Glutamatergic neuron (in vitro differentiated cells): ENCODE data around the gene ZNF469. TPM values are rescaled to one million over a fixed set of nuclear protein-coding genes. Genes with fewer than 3 reads are reported as not detected.

Source experiments
- DNase-seq: peaks from one replicate; pipeline ENCODE4 v3.0.0; 2022
- H3K27ac Mint-ChIP-seq: one replicate; pipeline ENCODE4 v1.8.0; 2020; ENCODE audit warnings: mild to moderate bottlenecking, mixed read lengths, inconsistent platforms; ENCODE audit not compliant: unreplicated experiment
- H3K27me3 Mint-ChIP-seq: one replicate; pipeline ENCODE4 v1.8.0; 2020; ENCODE audit warnings: mild to moderate bottlenecking, moderate library complexity, mixed read lengths, inconsistent platforms; ENCODE audit not compliant: unreplicated experiment
- H3K36me3 Mint-ChIP-seq: one replicate; pipeline ENCODE4 v1.8.0; 2020; ENCODE audit warnings: mild to moderate bottlenecking, mixed read lengths, inconsistent platforms; ENCODE audit not compliant: unreplicated experiment
- H3K4me1 Mint-ChIP-seq: one replicate; pipeline ENCODE4 v1.8.0; 2020; ENCODE audit warnings: mild to moderate bottlenecking, low read depth, mixed read lengths, inconsistent platforms; ENCODE audit not compliant: unreplicated experiment
- H3K4me3 Mint-ChIP-seq: one replicate; pipeline ENCODE4 v1.8.0; 2020; ENCODE audit warnings: mild to moderate bottlenecking, mixed read lengths, inconsistent platforms; ENCODE audit not compliant: unreplicated experiment
- H3K9me3 Mint-ChIP-seq: one replicate; pipeline ENCODE4 v1.8.0; 2020; ENCODE audit warnings: mild to moderate bottlenecking, moderate library complexity, mixed read lengths, inconsistent platforms; ENCODE audit not compliant: unreplicated experiment
- total RNA-seq: library from RNA; stranded (reverse); fragmentation: NEBNext Ultra II Directional; extraction: Animal tissue kit (Norgen Biotek cat#: 25700); gene quantifications from one replicate; pipeline ENCODE4 v1.2.1, GENCODE V29; 2021; ENCODE audit not compliant: unreplicated experiment
- TF ChIP-seq, protein P1 (sequence below): fragments of 200-600 bp; sonication (generic); IDR thresholded peaks from one replicate; pipeline ENCODE4 v1.5.0; 2021; ENCODE audit not compliant: partially characterized antibody, unreplicated experiment

The ZNF469 gene
- total RNA-seq, 1 donor from 2014 or later: 0.56 TPM

DNA sequence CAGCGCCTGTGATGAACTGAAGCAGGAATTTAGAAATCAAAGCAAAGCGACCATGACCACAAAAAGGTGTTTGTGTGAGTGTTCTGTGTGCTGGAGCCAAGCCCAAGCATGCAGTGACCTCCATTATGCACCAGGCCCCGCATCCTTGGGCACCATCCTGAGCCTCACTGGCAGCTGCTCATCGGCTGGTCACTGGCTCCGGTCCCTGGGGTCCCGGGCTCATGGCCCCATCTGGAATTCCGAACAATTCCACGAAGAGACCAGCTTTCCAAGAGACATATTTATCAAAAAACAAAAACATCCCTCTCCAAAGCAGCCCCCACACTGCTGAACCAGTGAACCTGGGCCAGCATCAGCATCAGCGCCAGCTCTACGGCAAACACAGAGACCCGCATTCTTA lies 15.2 kb upstream of the ZNF469 start:
- H3K36me3 Mint-ChIP-seq: peaks cover 7% of the 10 kb centered on the region
- peaks cover 5% of the 10 kb centered on the region for H3K9me3 Mint-ChIP-seq
- no peaks in the 10 kb centered on the region for H3K27me3 Mint-ChIP-seq
- H3K27ac Mint-ChIP-seq: no peak overlapping the region
- TF ChIP-seq, protein P1, sequence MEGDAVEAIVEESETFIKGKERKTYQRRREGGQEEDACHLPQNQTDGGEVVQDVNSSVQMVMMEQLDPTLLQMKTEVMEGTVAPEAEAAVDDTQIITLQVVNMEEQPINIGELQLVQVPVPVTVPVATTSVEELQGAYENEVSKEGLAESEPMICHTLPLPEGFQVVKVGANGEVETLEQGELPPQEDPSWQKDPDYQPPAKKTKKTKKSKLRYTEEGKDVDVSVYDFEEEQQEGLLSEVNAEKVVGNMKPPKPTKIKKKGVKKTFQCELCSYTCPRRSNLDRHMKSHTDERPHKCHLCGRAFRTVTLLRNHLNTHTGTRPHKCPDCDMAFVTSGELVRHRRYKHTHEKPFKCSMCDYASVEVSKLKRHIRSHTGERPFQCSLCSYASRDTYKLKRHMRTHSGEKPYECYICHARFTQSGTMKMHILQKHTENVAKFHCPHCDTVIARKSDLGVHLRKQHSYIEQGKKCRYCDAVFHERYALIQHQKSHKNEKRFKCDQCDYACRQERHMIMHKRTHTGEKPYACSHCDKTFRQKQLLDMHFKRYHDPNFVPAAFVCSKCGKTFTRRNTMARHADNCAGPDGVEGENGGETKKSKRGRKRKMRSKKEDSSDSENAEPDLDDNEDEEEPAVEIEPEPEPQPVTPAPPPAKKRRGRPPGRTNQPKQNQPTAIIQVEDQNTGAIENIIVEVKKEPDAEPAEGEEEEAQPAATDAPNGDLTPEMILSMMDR: no peak
- no peak overlapping the region for H3K4me3 Mint-ChIP-seq
- DNase-seq: peak; percentile 5
- no peaks in the 10 kb centered on the region for H3K4me1 Mint-ChIP-seq

DNA sequence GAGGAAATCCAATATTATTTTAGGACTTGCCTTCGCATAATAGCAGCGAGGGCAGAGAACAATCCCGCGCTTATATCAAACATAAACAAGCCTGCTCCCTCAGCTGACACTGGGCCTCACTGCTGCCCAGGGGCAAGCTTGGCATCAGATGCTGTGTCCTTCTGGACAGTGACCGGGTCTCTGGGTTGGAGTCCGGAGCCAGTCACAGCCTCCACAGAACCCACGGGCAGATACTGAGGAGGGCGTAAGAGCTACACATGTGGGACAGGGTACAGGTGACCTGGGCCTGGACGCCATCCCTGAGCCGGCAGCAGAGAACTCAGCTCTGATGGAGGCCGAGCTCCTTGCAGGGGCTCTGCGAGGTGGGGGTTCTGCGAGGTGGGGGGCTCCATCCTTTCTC lies 14.7 kb upstream of the ZNF469 start:
- Mint-ChIP-seq H3K36me3 (peaks cover 7% of the 10 kb centered on the region), H3K4me3 (no peak overlapping the region), H3K9me3 (peaks cover 5% of the 10 kb centered on the region), H3K27me3 (no peaks in the 10 kb centered on the region), H3K4me1 (no peaks in the 10 kb centered on the region), H3K27ac (no peak overlapping the region)
- DNase-seq: peak; percentile 7
- TF ChIP-seq, protein P1: no peak

DNA sequence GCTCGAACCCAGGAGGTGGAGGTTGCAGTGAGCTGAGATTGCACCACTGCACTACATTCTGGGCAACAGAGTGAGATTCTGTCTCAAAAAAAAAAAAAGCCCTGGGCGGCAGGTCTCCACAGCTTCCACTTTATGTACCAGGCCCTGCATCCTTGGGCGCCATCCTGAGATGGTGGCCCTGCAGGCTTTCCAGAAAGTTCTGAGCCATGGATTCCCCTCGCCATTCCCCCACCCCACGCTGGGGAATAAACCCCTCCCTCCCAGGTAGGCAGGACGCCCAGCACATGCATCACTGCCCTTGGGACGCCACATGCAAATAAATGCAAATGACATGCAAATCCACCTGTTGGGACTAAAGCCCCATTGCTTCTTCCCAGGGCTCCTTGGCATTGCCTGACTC lies 13.8 kb upstream of the ZNF469 start:
- H3K27ac Mint-ChIP-seq: no peak overlapping the region
- no peaks in the 10 kb centered on the region for H3K36me3 Mint-ChIP-seq
- H3K4me3 Mint-ChIP-seq: no peak overlapping the region
- DNase-seq: peak; percentile 4
- TF ChIP-seq, protein P1: no peak
- peaks cover 1% of the 10 kb centered on the region for H3K9me3 Mint-ChIP-seq
- H3K27me3 Mint-ChIP-seq: no peaks in the 10 kb centered on the region
- no peaks in the 10 kb centered on the region for H3K4me1 Mint-ChIP-seq

DNA sequence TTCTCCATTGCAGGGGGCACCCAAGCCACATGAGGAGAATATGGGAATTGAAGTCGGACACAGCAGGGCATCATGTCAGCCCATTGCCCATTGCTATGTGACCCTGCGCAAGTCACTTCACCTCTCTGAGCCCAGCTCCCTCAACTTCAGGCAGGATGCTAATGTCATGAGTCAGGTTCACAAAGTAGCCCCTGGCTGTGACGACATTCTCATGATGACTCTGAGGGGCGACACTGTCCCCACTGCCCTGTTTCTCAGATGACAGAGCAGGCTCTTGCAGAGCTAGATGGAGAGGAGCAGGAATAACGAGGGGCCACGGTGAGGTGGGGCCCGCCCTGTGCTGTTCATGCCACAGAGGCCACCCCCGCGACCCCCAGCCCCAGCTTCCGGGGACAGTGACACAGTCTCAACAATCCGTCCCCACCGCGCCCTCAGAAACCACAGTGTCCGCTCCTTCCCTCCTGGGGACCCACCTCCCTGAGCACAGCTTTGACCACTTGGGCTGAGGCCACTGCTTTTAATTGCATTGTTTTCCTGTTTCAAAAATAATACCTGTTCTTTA lies 13.2 kb upstream of the ZNF469 start:
- Mint-ChIP-seq H3K4me3 (no peak overlapping the region), H3K4me1 (no peaks in the 10 kb centered on the region), H3K27me3 (no peaks in the 10 kb centered on the region), H3K36me3 (no peaks in the 10 kb centered on the region), H3K9me3 (peaks cover 1% of the 10 kb centered on the region), H3K27ac (no peak overlapping the region)
- DNase-seq: peak; percentile 5
- TF ChIP-seq, protein P1: no peak

DNA sequence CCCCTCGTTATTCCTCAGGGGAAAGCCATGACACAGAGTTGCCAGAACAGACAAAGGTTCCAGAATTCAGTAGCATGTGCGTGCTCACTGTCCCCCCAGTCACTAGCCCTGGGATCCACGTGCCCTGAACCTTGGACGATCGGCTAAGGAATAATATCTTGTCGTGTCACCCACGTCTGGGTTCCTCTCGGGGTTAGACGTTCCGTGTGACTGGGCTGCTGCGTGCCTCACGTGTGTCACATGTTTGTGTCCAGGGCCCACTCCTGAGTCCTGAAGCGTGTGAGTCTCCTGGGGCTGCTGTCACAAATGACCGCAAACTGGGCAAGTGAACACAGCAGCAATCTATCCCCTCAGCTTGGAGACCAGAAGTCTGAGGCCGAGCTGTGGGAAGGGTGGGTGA lies 12.4 kb upstream of the ZNF469 start:
- H3K27me3 Mint-ChIP-seq: no peaks in the 10 kb centered on the region
- DNase-seq: peak; percentile 7
- H3K4me3 Mint-ChIP-seq: no peak overlapping the region
- H3K27ac Mint-ChIP-seq: no peak overlapping the region
- H3K36me3 Mint-ChIP-seq: no peaks in the 10 kb centered on the region
- H3K4me1 Mint-ChIP-seq: no peaks in the 10 kb centered on the region
- H3K9me3 Mint-ChIP-seq: peaks cover 1% of the 10 kb centered on the region
- TF ChIP-seq, protein P1: no peak
